ENCODE data around the gene B4GALNT4. TPM values are rescaled to one million over a fixed set of nuclear protein-coding genes. Genes with fewer than 3 reads are reported as not detected.
A peak's percentile ranks its signal among the peaks of the same experiment; 100 is the strongest.
"Not testable (repeated sequence)": the region's sequence is repeated elsewhere in the genome, so short reads cannot be mapped to it uniquely, and the experiment has no call there.

The B4GALNT4 gene
- total RNA-seq, 6 experiments from 2014 or later: 0.05 to 0.07 TPM; not detected in 4

DNA sequence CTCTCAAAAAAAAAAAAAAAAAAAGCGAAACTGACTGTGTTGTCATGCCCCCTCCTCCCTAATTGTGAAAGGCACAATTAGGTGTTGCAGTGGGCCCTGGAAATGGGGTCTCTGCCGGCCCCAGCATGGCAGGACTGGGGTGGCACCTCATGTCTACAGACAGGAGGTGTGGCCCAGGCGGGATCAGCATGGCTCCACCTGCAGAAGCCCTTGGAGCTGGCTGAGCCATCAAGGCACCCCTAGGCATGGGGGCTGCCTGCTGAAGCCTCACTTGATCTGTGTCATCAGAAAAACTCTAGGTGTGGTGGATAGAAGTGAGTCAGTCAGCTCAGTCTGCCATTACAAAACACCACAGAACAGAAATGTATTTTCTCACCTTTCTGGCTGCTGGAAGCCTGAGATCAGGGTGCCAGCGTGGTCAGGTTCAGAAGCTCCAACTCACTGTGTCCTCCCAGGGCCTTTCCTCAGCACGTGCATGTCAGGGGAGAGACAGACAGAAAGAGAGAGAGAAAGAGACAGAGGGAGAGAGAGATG lies 10.1 kb upstream of the B4GALNT4 start:
- Histone ChIP-seq H3K4me1 (peaks cover 0 to 15% (median 7%) of the 10 kb centered on the region in 4 donors), H3K27me3 (no peaks in the 10 kb centered on the region), H3K27ac (no peak overlapping the region), H3K9me3 (no peaks in the 10 kb centered on the region), H3K4me3 (no peak overlapping the region), H3K36me3 (no peaks in the 10 kb centered on the region)
- ATAC-seq (no peak), DNase-seq (peak in 2 of 3 donors; percentile 11 to 42)
- intact Hi-C loops (cut with DNase I): loop anchor here in 1 of 2 donors (5.0 kb wide), 1 partner anchor 147 kb away; no protein-coding TSS in a partner anchor
- WGBS (ENCODE audit: insufficient coverage, low coverage, low lambda C conversion rate, missing lambda C conversion rate): 41% methylated on average over 2 of the region's 5 CpGs
- TF ChIP-seq POLR2A (IDR thresholded peaks at IDR 0.05): no peak
- TF ChIP-seq, protein P1, sequence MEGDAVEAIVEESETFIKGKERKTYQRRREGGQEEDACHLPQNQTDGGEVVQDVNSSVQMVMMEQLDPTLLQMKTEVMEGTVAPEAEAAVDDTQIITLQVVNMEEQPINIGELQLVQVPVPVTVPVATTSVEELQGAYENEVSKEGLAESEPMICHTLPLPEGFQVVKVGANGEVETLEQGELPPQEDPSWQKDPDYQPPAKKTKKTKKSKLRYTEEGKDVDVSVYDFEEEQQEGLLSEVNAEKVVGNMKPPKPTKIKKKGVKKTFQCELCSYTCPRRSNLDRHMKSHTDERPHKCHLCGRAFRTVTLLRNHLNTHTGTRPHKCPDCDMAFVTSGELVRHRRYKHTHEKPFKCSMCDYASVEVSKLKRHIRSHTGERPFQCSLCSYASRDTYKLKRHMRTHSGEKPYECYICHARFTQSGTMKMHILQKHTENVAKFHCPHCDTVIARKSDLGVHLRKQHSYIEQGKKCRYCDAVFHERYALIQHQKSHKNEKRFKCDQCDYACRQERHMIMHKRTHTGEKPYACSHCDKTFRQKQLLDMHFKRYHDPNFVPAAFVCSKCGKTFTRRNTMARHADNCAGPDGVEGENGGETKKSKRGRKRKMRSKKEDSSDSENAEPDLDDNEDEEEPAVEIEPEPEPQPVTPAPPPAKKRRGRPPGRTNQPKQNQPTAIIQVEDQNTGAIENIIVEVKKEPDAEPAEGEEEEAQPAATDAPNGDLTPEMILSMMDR (IDR thresholded peaks at IDR 0.05): no peak

DNA sequence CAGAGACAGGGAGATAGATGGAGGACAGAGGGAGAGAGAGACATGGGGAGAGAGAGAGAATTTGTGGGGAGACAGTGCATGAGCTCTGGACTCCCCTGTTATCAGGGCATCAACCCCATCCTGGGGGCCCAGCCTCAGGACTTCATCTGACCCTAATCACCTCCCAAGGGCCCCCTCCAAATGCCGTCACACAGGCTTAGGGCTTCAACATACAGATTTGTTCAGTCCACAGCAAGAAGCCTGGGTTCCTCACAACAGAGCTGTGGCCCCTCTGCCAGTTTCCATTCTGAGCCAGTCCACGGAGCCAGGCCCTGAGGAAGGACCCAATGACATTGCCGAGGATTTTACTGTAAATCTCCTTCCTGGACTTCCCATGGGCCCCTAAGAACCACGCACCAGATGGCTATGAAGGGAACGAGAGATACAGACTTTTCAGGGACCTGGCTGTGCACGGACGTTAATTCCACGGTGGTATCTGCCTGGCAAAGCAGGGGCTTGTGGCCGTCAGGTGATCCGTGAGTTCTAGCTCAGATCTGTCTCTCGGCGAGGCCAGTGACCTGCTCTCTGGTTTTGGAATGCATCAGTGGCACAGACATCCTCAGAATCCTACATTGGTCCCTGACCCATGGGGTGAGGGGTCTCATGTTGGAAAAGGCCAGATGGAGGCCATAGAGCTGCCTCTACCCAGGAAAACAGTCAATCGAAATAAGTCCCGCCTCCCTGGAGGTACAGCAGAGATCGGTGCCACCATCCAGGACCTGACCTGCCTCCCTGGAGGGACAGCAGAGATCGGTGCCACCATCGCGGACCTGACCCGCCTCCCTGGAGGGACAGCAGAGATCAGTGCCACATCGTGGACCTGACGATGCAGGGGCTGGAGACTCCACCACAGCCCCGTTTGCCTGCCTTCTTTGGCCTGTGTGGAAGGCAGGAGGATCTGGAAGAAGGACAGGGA lies 8.7 kb upstream of the B4GALNT4 start:
- peak in 1 of 3 donors; percentile 19 for DNase-seq
- Histone ChIP-seq H3K36me3 (no peaks in the 10 kb centered on the region), H3K9me3 (no peaks in the 10 kb centered on the region), H3K27ac (no peak overlapping the region), H3K4me1 (peaks cover 0 to 2% (median under 1%) of the 10 kb centered on the region in 4 donors), H3K4me3 (no peak overlapping the region), H3K27me3 (no peaks in the 10 kb centered on the region)
- intact Hi-C loops (cut with DNase I): loop anchor here in 1 of 2 donors (10.0 kb wide), 2 partner anchors 56 to 106 kb away; partner anchors contain the start of gene IFITM2
- no peak for TF ChIP-seq POLR2A (IDR thresholded peaks at IDR 0.05)
- TF ChIP-seq, protein P1 (IDR thresholded peaks at IDR 0.05): no peak
- 66% methylated on average over 8 of the region's 22 CpGs for WGBS (ENCODE audit: insufficient coverage, low coverage, low lambda C conversion rate, missing lambda C conversion rate)
- no peak for ATAC-seq

DNA sequence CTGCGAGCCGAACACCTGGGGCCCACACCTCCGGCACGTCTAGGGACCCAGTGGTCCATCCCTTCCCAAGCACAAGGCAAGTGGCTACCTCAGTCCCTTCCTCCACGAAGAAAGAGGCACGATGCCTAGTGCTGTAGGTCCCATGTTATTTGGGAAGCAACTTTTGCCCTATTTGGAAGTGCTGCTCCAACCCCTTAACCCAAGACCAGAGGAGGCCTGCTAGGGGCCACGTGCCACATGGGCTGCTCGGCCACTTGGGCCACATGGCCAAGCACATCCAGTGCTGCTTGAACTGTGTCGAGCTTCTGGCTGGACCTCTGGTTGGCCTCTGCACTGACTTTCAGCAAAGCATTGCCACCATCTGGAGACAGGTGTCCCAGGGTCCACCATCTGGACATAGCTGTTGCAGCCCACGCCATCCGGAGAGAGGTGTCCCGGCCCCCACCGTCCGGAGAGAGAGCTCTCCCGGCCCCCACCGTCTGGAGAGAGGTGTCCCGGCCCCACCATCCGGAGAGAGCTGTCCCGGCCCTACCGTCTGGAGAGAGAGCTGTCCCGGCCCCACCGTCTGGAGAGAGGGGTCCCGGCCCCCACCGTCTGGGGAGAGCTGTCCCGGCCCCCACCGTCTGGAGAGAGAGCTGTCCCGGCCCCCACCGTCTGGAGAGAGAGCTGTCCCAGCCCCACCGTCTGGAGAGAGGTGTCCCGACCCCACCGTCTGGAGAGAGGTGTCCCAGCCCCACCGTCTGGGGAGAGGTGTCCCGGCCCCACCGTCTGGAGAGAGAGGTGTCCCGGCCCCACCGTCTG lies 6.5 kb upstream of the B4GALNT4 start:
- no peak overlapping the region for H3K4me3 ChIP-seq
- WGBS (ENCODE audit: insufficient coverage, low coverage, low lambda C conversion rate, missing lambda C conversion rate): no CpG with 5 or more reads among the region's 36 CpGs
- H3K4me1 ChIP-seq: no peaks in the 10 kb centered on the region
- TF ChIP-seq POLR2A (IDR thresholded peaks at IDR 0.05): no peak
- H3K36me3 ChIP-seq: no peaks in the 10 kb centered on the region
- H3K27ac ChIP-seq: no peak overlapping the region
- intact Hi-C loops (cut with DNase I): loop anchor here in 1 of 2 donors (10.0 kb wide), 2 partner anchors 58 to 108 kb away; partner anchors contain the start of gene IFITM2
- H3K27me3 ChIP-seq: peaks cover 0 to 4% of the 10 kb centered on the region in 2 donors
- DNase-seq: peak in 1 of 3 donors; percentile 16
- H3K9me3 ChIP-seq: no peaks in the 10 kb centered on the region
- no peak for ATAC-seq

DNA sequence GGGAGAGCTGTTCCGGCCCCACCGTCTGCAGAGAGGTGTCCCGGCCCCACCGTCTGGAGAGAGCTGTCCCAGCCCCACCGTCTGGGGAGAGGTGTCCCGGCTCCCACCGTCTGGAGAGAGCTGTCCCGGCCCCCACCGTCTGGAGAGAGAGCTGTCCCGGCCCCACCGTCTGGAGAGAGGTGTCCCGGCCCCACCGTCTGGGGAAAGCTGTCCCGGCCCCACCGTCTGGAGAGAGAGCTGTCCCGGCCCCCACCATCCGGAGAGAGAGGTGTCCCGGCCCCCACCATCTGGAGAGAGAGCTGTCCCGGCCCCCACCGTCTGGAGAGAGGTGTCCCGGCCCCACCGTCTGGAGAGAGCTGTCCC lies 5.9 kb upstream of the B4GALNT4 start:
- H3K9me3 ChIP-seq, H3K4me1 ChIP-seq, H3K36me3 ChIP-seq, H3K27ac ChIP-seq, ATAC-seq, H3K27me3 ChIP-seq, H3K4me3 ChIP-seq: not testable (repeated sequence)
- intact Hi-C loops (cut with DNase I): loop anchor here in 1 of 2 donors (10.0 kb wide), 2 partner anchors 59 to 109 kb away; partner anchors contain the start of gene IFITM2
- DNase-seq: peak in 1 of 3 donors; percentile 11
- 82% methylated on average over 4 of the region's 22 CpGs for WGBS (ENCODE audit: insufficient coverage, low coverage, low lambda C conversion rate, missing lambda C conversion rate)
